NAMALWA (cell line): ENCODE measurements around the gene TRRAP.

ENCODE experiments used
- DNase-seq: peaks from one replicate; pipeline ENCODE4 v3.0.0-alpha.2; 2015; ENCODE audit warnings: low spot score

The TRRAP gene

GRCh38 chr7:99006739-99007424 is 128.6 kb downstream of the TRRAP start:
- DNase-seq, result no peak

GRCh38 chr7:99008181-99008631 is 129.9 kb downstream of the TRRAP start:
- DNase-seq, result no peak

GRCh38 chr7:99008921-99009530 is 130.7 kb downstream of the TRRAP start:
- no peak for DNase-seq

GRCh38 chr7:99010281-99010680 is 131.9 kb downstream of the TRRAP start:
- DNase-seq, result no peak

- DNase-seq, result no peak
These were observed 133.0 kb downstream of the TRRAP start for GRCh38 chr7:99011341-99011705.

- no peak for DNase-seq
These were observed 133.5 kb downstream of the TRRAP start for GRCh38 chr7:99011706-99012404.

GRCh38 chr7:99012722-99013121 is 134.4 kb downstream of the TRRAP start:
- DNase-seq, result no peak

- DNase-seq, result no peak
These were observed 135.2 kb downstream of the TRRAP start for GRCh38 chr7:99013266-99014112.

GRCh38 chr7:99014113-99014985 is 136.0 kb downstream of the TRRAP start:
- DNase-seq, result no peak

GRCh38 chr7:99016196-99016595 is 137.9 kb downstream of the TRRAP start:
- no peak for DNase-seq

- no peak for DNase-seq
These were observed 141.4 kb downstream of the TRRAP start for GRCh38 chr7:99019523-99020412.

- no peak for DNase-seq
These were observed 142.0 kb downstream of the TRRAP start for GRCh38 chr7:99020413-99020715.

- DNase-seq, result no peak
These were observed 143.7 kb downstream of the TRRAP start for GRCh38 chr7:99021941-99022560.

- DNase-seq, result no peak
These were observed 145.7 kb downstream of the TRRAP start for GRCh38 chr7:99024066-99024465.

- no peak for DNase-seq
These were observed 148.9 kb downstream of the TRRAP start for GRCh38 chr7:99027241-99027640.

- DNase-seq, result no peak
These were observed 149.5 kb downstream of the TRRAP start for GRCh38 chr7:99027841-99028240.

GRCh38 chr7:99028261-99028973 is 150.1 kb downstream of the TRRAP start:
- no peak for DNase-seq

- DNase-seq, result no peak
These were observed 151.4 kb downstream of the TRRAP start for GRCh38 chr7:99029466-99030435.
